ENCODE data around the gene FOSL1. TPM values are rescaled to one million over a fixed set of nuclear protein-coding genes. Genes with fewer than 3 reads are reported as not detected.

FOSL1 gene
- total and polyA plus RNA-seq, 2 experiments from 2014 or later: 14.6 to 17.1 TPM

DNA sequence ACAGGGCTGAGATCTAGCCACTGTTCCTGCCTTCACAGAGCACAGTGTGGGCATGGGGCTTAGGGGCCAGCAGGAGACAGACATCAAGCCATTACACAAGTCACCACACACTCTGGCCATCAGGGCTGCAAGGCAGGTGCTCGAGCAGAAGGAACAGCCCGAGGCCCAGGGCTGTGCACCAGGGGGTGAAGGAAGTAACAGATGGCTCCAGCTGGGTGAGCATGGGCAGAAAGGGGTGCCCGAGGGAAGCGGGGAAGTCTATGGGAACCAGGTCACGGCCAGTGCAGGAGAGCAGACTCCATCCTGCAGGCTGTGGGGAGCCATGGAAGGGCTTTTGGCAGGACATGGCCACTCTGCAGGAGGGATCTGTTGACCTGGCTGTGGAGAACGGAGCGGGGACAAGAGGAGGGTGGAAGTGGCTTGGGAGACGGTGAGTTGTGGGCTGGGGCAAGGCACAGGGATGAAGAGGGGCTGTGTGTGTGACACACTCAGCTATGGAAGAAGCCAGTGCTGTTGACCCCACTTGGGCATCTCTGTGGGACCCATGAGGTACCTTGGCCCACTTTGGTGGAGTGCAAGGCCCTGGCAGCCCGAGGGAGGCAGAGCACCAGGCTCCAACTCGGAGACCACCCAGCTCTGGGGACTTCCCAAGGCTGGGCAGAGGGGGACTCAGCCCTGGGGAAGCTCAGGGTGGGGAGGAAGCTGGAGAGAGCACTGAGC lies 15.1 kb upstream of the FOSL1 start:
- no peak overlapping the region for H3K27ac ChIP-seq (ENCODE audit: low read depth)
- H3K4me1 ChIP-seq (ENCODE audit: insufficient read depth): peaks cover 7% of the 10 kb centered on the region
- Mint-ChIP-seq H3K4me3 (peak overlapping the region; percentile 9; the same call in 1 of the 3 replicates), H3K36me3 (ENCODE audit: low read depth) (peaks cover 3% of the 10 kb centered on the region; the same call in 1 of the 3 replicates), H3K27me3 (ENCODE audit: insufficient read depth, low read depth, poor library complexity) (peaks cover 23% of the 10 kb centered on the region), H3K9me3 (no peaks in the 10 kb centered on the region), H3K4me1 (peaks cover 10% of the 10 kb centered on the region), H3K27ac (no peak overlapping the region; the same call in 1 of the 2 replicates)
- no peaks in the 10 kb centered on the region for H4K20me1 ChIP-seq (replicated peaks; ENCODE audit: insufficient read depth)
- no peak overlapping the region for H2AFZ ChIP-seq
- H3K4me3 ChIP-seq: no peak overlapping the region
- no peaks in the 10 kb centered on the region for H3K36me3 ChIP-seq (ENCODE audit: insufficient read depth)
- TF ChIP-seq, protein P1, sequence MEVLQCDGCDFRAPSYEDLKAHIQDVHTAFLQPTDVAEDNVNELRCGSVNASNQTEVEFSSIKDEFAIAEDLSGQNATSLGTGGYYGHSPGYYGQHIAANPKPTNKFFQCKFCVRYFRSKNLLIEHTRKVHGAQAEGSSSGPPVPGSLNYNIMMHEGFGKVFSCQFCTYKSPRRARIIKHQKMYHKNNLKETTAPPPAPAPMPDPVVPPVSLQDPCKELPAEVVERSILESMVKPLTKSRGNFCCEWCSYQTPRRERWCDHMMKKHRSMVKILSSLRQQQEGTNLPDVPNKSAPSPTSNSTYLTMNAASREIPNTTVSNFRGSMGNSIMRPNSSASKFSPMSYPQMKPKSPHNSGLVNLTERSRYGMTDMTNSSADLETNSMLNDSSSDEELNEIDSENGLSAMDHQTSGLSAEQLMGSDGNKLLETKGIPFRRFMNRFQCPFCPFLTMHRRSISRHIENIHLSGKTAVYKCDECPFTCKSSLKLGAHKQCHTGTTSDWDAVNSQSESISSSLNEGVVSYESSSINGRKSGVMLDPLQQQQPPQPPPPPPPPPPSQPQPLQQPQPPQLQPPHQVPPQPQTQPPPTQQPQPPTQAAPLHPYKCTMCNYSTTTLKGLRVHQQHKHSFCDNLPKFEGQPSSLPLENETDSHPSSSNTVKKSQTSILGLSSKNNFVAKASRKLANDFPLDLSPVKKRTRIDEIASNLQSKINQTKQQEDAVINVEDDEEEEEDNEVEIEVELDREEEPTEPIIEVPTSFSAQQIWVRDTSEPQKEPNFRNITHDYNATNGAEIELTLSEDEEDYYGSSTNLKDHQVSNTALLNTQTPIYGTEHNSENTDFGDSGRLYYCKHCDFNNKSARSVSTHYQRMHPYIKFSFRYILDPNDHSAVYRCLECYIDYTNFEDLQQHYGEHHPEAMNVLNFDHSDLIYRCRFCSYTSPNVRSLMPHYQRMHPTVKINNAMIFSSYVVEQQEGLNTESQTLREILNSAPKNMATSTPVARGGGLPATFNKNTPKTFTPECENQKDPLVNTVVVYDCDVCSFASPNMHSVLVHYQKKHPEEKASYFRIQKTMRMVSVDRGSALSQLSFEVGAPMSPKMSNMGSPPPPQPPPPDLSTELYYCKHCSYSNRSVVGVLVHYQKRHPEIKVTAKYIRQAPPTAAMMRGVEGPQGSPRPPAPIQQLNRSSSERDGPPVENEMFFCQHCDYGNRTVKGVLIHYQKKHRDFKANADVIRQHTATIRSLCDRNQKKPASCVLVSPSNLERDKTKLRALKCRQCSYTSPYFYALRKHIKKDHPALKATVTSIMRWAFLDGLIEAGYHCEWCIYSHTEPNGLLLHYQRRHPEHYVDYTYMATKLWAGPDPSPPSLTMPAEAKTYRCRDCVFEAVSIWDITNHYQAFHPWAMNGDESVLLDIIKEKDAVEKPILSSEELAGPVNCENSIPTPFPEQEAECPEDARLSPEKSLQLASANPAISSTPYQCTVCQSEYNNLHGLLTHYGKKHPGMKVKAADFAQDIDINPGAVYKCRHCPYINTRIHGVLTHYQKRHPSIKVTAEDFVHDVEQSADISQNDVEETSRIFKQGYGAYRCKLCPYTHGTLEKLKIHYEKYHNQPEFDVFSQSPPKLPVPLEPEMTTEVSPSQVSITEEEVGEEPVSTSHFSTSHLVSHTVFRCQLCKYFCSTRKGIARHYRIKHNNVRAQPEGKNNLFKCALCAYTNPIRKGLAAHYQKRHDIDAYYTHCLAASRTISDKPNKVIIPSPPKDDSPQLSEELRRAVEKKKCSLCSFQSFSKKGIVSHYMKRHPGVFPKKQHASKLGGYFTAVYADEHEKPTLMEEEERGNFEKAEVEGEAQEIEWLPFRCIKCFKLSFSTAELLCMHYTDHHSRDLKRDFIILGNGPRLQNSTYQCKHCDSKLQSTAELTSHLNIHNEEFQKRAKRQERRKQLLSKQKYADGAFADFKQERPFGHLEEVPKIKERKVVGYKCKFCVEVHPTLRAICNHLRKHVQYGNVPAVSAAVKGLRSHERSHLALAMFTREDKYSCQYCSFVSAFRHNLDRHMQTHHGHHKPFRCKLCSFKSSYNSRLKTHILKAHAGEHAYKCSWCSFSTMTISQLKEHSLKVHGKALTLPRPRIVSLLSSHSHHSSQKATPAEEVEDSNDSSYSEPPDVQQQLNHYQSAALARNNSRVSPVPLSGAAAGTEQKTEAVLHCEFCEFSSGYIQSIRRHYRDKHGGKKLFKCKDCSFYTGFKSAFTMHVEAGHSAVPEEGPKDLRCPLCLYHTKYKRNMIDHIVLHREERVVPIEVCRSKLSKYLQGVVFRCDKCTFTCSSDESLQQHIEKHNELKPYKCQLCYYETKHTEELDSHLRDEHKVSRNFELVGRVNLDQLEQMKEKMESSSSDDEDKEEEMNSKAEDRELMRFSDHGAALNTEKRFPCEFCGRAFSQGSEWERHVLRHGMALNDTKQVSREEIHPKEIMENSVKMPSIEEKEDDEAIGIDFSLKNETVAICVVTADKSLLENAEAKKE (CRISPR knock-in tag; IDR thresholded peaks at IDR 0.05): no peak
- TF ChIP-seq EZH2phosphoT487 (IDR thresholded peaks at IDR 0.05; ENCODE audit: unreplicated experiment) (no peak), EZH2 (IDR thresholded peaks at IDR 0.05; ENCODE audit: low read depth, unreplicated experiment) (no peak), ZNF114 (CRISPR knock-in tag; IDR thresholded peaks at IDR 0.05) (no peak), NANOG (IDR thresholded peaks at IDR 0.05; ENCODE audit: borderline replicate concordance) (no peak), STAT1 (IDR thresholded peaks at IDR 0.05; ENCODE audit: unreplicated experiment) (no peak), CREB1 (CRISPR knock-in tag; IDR thresholded peaks at IDR 0.05; ENCODE audit: low read depth) (no peak), ZNF331 (CRISPR knock-in tag; IDR thresholded peaks at IDR 0.05; ENCODE audit: low read depth) (no peak), POLR2AphosphoS5 (IDR thresholded peaks at IDR 0.05; ENCODE audit: low read depth) (no peak), JUNB (IDR thresholded peaks at IDR 0.05; ENCODE audit: unreplicated experiment) (no peak)
- TF ChIP-seq, protein P2, sequence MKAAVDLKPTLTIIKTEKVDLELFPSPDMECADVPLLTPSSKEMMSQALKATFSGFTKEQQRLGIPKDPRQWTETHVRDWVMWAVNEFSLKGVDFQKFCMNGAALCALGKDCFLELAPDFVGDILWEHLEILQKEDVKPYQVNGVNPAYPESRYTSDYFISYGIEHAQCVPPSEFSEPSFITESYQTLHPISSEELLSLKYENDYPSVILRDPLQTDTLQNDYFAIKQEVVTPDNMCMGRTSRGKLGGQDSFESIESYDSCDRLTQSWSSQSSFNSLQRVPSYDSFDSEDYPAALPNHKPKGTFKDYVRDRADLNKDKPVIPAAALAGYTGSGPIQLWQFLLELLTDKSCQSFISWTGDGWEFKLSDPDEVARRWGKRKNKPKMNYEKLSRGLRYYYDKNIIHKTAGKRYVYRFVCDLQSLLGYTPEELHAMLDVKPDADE (IDR thresholded peaks at IDR 0.05): no peak
- TF ChIP-seq, protein P3, sequence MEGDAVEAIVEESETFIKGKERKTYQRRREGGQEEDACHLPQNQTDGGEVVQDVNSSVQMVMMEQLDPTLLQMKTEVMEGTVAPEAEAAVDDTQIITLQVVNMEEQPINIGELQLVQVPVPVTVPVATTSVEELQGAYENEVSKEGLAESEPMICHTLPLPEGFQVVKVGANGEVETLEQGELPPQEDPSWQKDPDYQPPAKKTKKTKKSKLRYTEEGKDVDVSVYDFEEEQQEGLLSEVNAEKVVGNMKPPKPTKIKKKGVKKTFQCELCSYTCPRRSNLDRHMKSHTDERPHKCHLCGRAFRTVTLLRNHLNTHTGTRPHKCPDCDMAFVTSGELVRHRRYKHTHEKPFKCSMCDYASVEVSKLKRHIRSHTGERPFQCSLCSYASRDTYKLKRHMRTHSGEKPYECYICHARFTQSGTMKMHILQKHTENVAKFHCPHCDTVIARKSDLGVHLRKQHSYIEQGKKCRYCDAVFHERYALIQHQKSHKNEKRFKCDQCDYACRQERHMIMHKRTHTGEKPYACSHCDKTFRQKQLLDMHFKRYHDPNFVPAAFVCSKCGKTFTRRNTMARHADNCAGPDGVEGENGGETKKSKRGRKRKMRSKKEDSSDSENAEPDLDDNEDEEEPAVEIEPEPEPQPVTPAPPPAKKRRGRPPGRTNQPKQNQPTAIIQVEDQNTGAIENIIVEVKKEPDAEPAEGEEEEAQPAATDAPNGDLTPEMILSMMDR (conservative IDR thresholded peaks at IDR 0.05; ENCODE audit: low read depth in 2 of 2): no peak
- TF ChIP-seq, protein P4, sequence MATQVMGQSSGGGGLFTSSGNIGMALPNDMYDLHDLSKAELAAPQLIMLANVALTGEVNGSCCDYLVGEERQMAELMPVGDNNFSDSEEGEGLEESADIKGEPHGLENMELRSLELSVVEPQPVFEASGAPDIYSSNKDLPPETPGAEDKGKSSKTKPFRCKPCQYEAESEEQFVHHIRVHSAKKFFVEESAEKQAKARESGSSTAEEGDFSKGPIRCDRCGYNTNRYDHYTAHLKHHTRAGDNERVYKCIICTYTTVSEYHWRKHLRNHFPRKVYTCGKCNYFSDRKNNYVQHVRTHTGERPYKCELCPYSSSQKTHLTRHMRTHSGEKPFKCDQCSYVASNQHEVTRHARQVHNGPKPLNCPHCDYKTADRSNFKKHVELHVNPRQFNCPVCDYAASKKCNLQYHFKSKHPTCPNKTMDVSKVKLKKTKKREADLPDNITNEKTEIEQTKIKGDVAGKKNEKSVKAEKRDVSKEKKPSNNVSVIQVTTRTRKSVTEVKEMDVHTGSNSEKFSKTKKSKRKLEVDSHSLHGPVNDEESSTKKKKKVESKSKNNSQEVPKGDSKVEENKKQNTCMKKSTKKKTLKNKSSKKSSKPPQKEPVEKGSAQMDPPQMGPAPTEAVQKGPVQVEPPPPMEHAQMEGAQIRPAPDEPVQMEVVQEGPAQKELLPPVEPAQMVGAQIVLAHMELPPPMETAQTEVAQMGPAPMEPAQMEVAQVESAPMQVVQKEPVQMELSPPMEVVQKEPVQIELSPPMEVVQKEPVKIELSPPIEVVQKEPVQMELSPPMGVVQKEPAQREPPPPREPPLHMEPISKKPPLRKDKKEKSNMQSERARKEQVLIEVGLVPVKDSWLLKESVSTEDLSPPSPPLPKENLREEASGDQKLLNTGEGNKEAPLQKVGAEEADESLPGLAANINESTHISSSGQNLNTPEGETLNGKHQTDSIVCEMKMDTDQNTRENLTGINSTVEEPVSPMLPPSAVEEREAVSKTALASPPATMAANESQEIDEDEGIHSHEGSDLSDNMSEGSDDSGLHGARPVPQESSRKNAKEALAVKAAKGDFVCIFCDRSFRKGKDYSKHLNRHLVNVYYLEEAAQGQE (IDR thresholded peaks at IDR 0.05; ENCODE audit: unreplicated experiment): no peak
- 0 out of 2 replicates have a peak, but pooled peaks cover 6% of the 10 kb centered on the region for H3F3A ChIP-seq (replicated peaks; ENCODE audit: low read depth)
- H3K9me2 ChIP-seq (ENCODE audit: insufficient read depth): no peaks in the 10 kb centered on the region
- peaks cover 7% of the 10 kb centered on the region for H3K79me2 ChIP-seq (replicated peaks; ENCODE audit: insufficient read depth)
- H3K4me2 ChIP-seq: no peak overlapping the region
- no peaks in the 10 kb centered on the region for H3K27me3 ChIP-seq (ENCODE audit: insufficient read depth)
- ATAC-seq (no peak), DNase-seq (ENCODE audit: low spot score) (no peak)

All from GM23338 (cell line).